Subcutaneous adipose tissue (tissue), 4 donors: ENCODE results near the gene SPATS2L. TPM values are rescaled to one million over a fixed set of nuclear protein-coding genes. Genes with fewer than 3 reads are reported as not detected.

Source experiments
- small RNA-seq: library from RNA; depleted of rRNA; stranded (forward); fragments of <200 nt; gene quantifications from one replicate; pipeline ENCODE3, GENCODE V24; 2016
- total RNA-seq, 4 donors: library from RNA; depleted of rRNA; stranded (reverse); fragments of >200 nt; gene quantifications; one replicate each; pipeline ENCODE4 v1.1.0, GENCODE V29; 2016
- TF ChIP-seq, protein P1 (sequence below): fragments of 450-650 bp; IDR thresholded peaks from one replicate; pipeline ENCODE4 v1.5.1; 2016; ENCODE audit warnings: low read depth, mild to moderate bottlenecking, control low read depth, antibody characterized with exemption, moderate library complexity

The SPATS2L gene
- total RNA-seq, 4 donors from 2014 or later = 71.4 to 88.9 (median 79.6) TPM

DNA sequence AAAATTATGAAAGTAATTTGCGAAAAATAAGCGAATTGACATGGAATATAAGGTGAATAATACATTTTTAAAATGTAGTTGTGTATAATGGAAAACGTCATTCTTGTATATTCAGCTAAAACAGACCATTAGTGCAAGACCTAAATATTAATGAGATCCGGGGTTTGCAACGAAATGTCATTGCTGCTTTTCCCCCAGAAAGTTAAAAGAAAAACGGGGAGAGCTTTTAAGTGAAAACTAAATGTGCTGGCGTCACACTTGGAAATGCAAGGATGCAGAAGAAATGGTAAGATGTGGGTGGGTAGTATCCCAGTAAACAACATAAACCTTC lies 219.0 kb downstream of the SPATS2L start:
- TF ChIP-seq, protein P1, sequence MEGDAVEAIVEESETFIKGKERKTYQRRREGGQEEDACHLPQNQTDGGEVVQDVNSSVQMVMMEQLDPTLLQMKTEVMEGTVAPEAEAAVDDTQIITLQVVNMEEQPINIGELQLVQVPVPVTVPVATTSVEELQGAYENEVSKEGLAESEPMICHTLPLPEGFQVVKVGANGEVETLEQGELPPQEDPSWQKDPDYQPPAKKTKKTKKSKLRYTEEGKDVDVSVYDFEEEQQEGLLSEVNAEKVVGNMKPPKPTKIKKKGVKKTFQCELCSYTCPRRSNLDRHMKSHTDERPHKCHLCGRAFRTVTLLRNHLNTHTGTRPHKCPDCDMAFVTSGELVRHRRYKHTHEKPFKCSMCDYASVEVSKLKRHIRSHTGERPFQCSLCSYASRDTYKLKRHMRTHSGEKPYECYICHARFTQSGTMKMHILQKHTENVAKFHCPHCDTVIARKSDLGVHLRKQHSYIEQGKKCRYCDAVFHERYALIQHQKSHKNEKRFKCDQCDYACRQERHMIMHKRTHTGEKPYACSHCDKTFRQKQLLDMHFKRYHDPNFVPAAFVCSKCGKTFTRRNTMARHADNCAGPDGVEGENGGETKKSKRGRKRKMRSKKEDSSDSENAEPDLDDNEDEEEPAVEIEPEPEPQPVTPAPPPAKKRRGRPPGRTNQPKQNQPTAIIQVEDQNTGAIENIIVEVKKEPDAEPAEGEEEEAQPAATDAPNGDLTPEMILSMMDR = no peak

DNA sequence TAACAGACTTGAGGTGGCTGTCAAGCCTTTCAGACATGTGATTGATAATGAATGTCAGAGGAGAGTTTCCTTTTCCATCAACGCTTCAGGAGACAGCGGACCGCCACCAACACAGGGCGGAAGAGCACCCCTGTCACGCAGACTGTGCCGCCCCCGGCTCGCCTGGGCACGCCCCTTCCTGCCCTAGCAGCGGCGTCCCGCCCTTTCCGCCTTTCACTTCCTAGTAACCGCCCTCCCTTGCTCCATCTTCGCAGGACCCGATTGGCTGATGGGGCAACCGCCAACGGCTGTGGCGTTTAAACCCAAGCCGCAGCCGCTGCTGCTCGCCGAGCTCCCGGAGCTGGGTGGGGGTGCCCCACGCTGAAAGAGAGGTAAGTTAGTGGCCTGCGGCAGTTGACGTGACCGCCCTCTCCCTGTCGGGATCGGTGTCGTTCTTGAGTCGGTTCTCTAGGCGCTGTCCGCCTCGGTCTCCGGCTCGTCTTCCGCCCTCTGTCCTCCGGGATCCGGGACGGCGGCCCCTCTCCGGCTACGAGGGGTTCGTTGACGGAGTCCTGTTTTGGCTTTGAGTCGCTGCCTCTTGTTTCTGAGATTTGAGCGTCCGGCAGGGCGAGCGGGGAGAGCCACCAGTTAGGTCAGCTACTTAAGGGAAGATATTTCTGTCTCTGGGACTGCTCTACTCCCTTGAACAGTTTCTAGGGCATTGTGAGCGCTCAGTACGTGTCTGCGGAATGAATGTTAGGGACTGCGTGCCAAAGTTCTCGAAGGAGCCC lies 219.6 kb downstream of the SPATS2L start, which contains the start of gene SGO2:
Gene SGO2, plus strand, starts transcription at position 326 of the 770 bp plus-strand sequence. CDS start 6,769 bp downstream, outside the sequence.
- TF ChIP-seq, protein P1 = no peak

GRCh38 chr2:200528228-200528627 lies 221.7 kb downstream of the SPATS2L start:
- TF ChIP-seq, protein P1 = no peak

Small RNA genes within 50 kb of the gene (small RNA-seq; reads per million reads assigned to genes)
- gene RNY4P34 = 0.61 reads per million

Other genes starting within 250 kb of the SPATS2L start
- gene KCTD18, start 203.4 kb downstream of the SPATS2L start, total RNA-seq = 10 to 100 TPM; 18.9 to 26.0 (median 22.1) TPM
- gene SGO2, start 219.5 kb downstream of the SPATS2L start, total RNA-seq = 1 to 10 TPM; 3.5 to 7.7 (median 4.1) TPM